GM19438 (cell line): ENCODE measurements around the gene NCKAP5.

Experiments
- ATAC-seq: cut with Tn5 transposase; IDR thresholded peaks from one replicate; pipeline ENCODE4 v1.9.1; 2021; ENCODE audit warnings: low read depth; ENCODE audit not compliant: unreplicated experiment

Gene NCKAP5

GRCh38 chr2:133409581-133410285 is 158.5 kb downstream of the NCKAP5 start:
- no peak for ATAC-seq

- ATAC-seq = no peak
These were observed 159.6 kb downstream of the NCKAP5 start for GRCh38 chr2:133408671-133409070.

GRCh38 chr2:133407341-133407740 is 160.9 kb downstream of the NCKAP5 start:
- ATAC-seq = no peak

GRCh38 chr2:133405252-133405651 is 163.0 kb downstream of the NCKAP5 start:
- no peak for ATAC-seq

- no peak for ATAC-seq
These were observed 167.9 kb downstream of the NCKAP5 start for GRCh38 chr2:133400411-133400810.

GRCh38 chr2:133393895-133394294 is 174.4 kb downstream of the NCKAP5 start:
- no peak for ATAC-seq

- no peak for ATAC-seq
These were observed 178.1 kb downstream of the NCKAP5 start for GRCh38 chr2:133390156-133390555.

GRCh38 chr2:133389569-133389968 is 178.7 kb downstream of the NCKAP5 start:
- ATAC-seq = no peak

GRCh38 chr2:133382566-133382965 is 185.7 kb downstream of the NCKAP5 start:
- ATAC-seq = no peak

- no peak for ATAC-seq
These were observed 187.3 kb downstream of the NCKAP5 start for GRCh38 chr2:133380991-133381390.

- ATAC-seq = no peak
These were observed 189.2 kb downstream of the NCKAP5 start for GRCh38 chr2:133378928-133379549.

- ATAC-seq = no peak
These were observed 189.9 kb downstream of the NCKAP5 start for GRCh38 chr2:133378386-133378785.

- no peak for ATAC-seq
These were observed 190.7 kb downstream of the NCKAP5 start for GRCh38 chr2:133377599-133377998.

- ATAC-seq = no peak
These were observed 191.2 kb downstream of the NCKAP5 start for GRCh38 chr2:133377021-133377481.

GRCh38 chr2:133374781-133375180 is 193.5 kb downstream of the NCKAP5 start:
- no peak for ATAC-seq

GRCh38 chr2:133371286-133371685 is 197.0 kb downstream of the NCKAP5 start:
- no peak for ATAC-seq

- ATAC-seq = no peak
These were observed 198.2 kb downstream of the NCKAP5 start for GRCh38 chr2:133369901-133370658.

GRCh38 chr2:133365117-133365516 is 203.1 kb downstream of the NCKAP5 start:
- ATAC-seq = no peak

- no peak for ATAC-seq
These were observed 203.6 kb downstream of the NCKAP5 start for GRCh38 chr2:133364636-133365035.

GRCh38 chr2:133363884-133364283 is 204.4 kb downstream of the NCKAP5 start:
- no peak for ATAC-seq

GRCh38 chr2:133362061-133362476 is 206.2 kb downstream of the NCKAP5 start:
- no peak for ATAC-seq
